Superior temporal gyrus (tissue), 1 donor: Measurements from ENCODE around the gene PTPRN2.

ENCODE experiments used
- DNase-seq: peaks from one replicate; pipeline ENCODE4 v3.0.0-alpha.2; 2016; ENCODE audit errors: extremely low spot score

PTPRN2 gene

GRCh38 chr7:158140538-158141220 is 446.9 kb downstream of the PTPRN2 start:
- DNase-seq = no peak

GRCh38 chr7:158139499-158139898 is 448.1 kb downstream of the PTPRN2 start:
- DNase-seq = no peak

- no peak for DNase-seq
Observed at GRCh38 chr7:158138329-158138597, 449.4 kb downstream of the PTPRN2 start.

- DNase-seq = no peak
Observed at GRCh38 chr7:158137516-158138328, 449.9 kb downstream of the PTPRN2 start.

- no peak for DNase-seq
Observed at GRCh38 chr7:158135931-158136330, 451.7 kb downstream of the PTPRN2 start.

GRCh38 chr7:158134824-158135223 is 452.8 kb downstream of the PTPRN2 start:
- DNase-seq = no peak

- DNase-seq = no peak
Observed at GRCh38 chr7:158133515-158134271, 453.9 kb downstream of the PTPRN2 start.

GRCh38 chr7:158133057-158133456 is 454.6 kb downstream of the PTPRN2 start:
- DNase-seq = no peak

GRCh38 chr7:158130023-158130409 is 457.6 kb downstream of the PTPRN2 start:
- peak; percentile 19 for DNase-seq

GRCh38 chr7:158129037-158130022 is 458.3 kb downstream of the PTPRN2 start:
- DNase-seq = peak; percentile 33

- no peak for DNase-seq
Observed at GRCh38 chr7:158128572-158128971, 459.1 kb downstream of the PTPRN2 start.

GRCh38 chr7:158127241-158127640 is 460.4 kb downstream of the PTPRN2 start:
- no peak for DNase-seq

- DNase-seq = no peak
Observed at GRCh38 chr7:158126661-158127060, 461.0 kb downstream of the PTPRN2 start.

GRCh38 chr7:158125721-158126120 is 461.9 kb downstream of the PTPRN2 start:
- DNase-seq = no peak

- no peak for DNase-seq
Observed at GRCh38 chr7:158125091-158125490, 462.5 kb downstream of the PTPRN2 start.

- no peak for DNase-seq
Observed at GRCh38 chr7:158124671-158125079, 462.9 kb downstream of the PTPRN2 start.

GRCh38 chr7:158123753-158124152 is 463.9 kb downstream of the PTPRN2 start:
- no peak for DNase-seq

GRCh38 chr7:158123214-158123613 is 464.4 kb downstream of the PTPRN2 start:
- no peak for DNase-seq

GRCh38 chr7:158121441-158122045 is 466.1 kb downstream of the PTPRN2 start:
- no peak for DNase-seq

GRCh38 chr7:158120716-158121115 is 466.9 kb downstream of the PTPRN2 start:
- no peak for DNase-seq

- DNase-seq = peak; percentile 28
Observed at GRCh38 chr7:158120316-158120715, 467.3 kb downstream of the PTPRN2 start.
